ENCODE measurements around the gene ERBB4.
"Not testable (repeated sequence)": the region's sequence is repeated elsewhere in the genome, so short reads cannot be mapped to it uniquely, and the experiment has no call there.

ERBB4 gene

DNA sequence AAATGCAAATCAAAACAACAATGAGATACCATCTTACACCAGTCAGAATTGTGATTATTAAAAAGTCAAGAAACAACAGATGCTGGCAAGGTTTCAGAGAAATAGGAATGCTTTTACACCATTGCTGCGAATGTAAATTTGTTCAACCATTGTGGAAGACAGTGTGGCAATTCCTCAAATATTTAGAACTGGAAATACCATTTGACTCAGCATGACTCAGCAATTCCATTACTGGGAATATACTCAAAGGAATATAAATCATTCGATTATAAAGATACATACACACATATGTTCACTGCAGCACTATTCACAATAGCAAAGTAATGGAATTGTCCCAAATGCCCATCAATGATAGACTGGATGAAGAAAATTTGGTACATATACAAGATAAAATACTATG is 516.7 kb downstream of the ERBB4 start:
- TF ChIP-seq, protein P1, sequence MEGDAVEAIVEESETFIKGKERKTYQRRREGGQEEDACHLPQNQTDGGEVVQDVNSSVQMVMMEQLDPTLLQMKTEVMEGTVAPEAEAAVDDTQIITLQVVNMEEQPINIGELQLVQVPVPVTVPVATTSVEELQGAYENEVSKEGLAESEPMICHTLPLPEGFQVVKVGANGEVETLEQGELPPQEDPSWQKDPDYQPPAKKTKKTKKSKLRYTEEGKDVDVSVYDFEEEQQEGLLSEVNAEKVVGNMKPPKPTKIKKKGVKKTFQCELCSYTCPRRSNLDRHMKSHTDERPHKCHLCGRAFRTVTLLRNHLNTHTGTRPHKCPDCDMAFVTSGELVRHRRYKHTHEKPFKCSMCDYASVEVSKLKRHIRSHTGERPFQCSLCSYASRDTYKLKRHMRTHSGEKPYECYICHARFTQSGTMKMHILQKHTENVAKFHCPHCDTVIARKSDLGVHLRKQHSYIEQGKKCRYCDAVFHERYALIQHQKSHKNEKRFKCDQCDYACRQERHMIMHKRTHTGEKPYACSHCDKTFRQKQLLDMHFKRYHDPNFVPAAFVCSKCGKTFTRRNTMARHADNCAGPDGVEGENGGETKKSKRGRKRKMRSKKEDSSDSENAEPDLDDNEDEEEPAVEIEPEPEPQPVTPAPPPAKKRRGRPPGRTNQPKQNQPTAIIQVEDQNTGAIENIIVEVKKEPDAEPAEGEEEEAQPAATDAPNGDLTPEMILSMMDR (IDR thresholded peaks at IDR 0.05; ENCODE audit: low read depth, low read length), result no peak
- DNase-seq, result no peak
- H3K27ac ChIP-seq, result no peak overlapping the region

GRCh38 chr2:212015588-212015987 is 523.0 kb downstream of the ERBB4 start:
- no peak for DNase-seq
- Histone ChIP-seq H3K27ac (no peak overlapping the region), H3K36me3 (no peaks in the 10 kb centered on the region), H3K9me3 (ENCODE audit: severe bottlenecking) (no peaks in the 10 kb centered on the region), H3K4me3 (ENCODE audit: low read depth, low read length) (no peak overlapping the region), H3K27me3 (ENCODE audit: insufficient read depth, low read depth, severe bottlenecking) (no peaks in the 10 kb centered on the region)
- TF ChIP-seq, protein P1 (IDR thresholded peaks at IDR 0.05; ENCODE audit: low read depth, low read length), result no peak

More for the DNA sequence above, 516.7 kb downstream of the ERBB4 start:
- Histone ChIP-seq H3K27me3 (ENCODE audit: insufficient read depth, low read depth, severe bottlenecking) (no peaks in the 10 kb centered on the region), H3K9me3 (ENCODE audit: severe bottlenecking) (no peaks in the 10 kb centered on the region), H3K36me3 (no peaks in the 10 kb centered on the region), H3K4me3 (ENCODE audit: low read depth, low read length) (no peak overlapping the region)

DNA sequence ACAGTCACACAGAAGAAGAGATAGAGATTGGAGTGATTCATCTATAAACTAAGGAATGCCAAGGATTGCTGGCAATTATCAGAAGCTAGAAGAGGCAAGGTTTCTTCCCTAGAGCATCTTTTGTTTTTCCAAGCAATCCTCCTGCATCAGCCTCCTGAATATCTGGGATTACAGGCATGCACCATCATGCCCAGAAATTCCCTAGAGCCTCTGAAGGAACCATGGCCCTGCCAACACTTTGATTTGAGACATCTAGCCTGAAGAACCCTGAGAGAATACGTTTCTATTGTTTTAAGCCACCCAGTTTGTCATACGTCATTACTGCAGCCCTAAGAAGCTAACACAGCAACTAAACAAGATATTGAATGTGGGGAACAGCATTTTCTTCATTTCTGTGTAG is 525.0 kb downstream of the ERBB4 start:
- TF ChIP-seq, protein P1 (IDR thresholded peaks at IDR 0.05; ENCODE audit: low read depth, low read length), result no peak
- no peaks in the 10 kb centered on the region for H3K36me3 ChIP-seq
- DNase-seq, result no peak
- no peak overlapping the region for H3K4me3 ChIP-seq (ENCODE audit: low read depth, low read length)
- H3K27ac ChIP-seq, result no peak overlapping the region
- H3K27me3 ChIP-seq (ENCODE audit: insufficient read depth, low read depth, severe bottlenecking), result no peaks in the 10 kb centered on the region
- no peaks in the 10 kb centered on the region for H3K9me3 ChIP-seq (ENCODE audit: severe bottlenecking)

DNA sequence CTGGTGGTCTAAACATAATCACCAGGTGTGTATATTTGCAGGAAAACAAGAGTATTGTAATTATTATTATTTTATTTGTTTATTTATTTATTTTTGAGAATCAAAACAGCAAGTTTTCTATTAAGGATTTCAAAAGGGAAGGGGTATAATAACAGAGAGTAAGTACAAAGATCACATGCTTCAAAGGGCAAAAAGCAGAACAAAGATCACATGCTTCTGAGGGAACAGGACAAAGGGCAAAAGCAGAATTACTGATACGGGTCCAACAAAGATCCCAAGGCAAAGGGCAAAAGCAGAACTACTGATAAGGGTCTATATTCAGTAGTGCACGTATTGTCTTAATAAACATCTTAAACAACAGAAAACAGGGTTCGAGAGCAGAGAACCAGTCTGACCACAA is 528.3 kb downstream of the ERBB4 start:
- not testable (repeated sequence) for H3K4me3 ChIP-seq (ENCODE audit: low read depth, low read length); H3K9me3 ChIP-seq (ENCODE audit: severe bottlenecking); H3K36me3 ChIP-seq; DNase-seq; H3K27ac ChIP-seq; H3K27me3 ChIP-seq (ENCODE audit: insufficient read depth, low read depth, severe bottlenecking)

- no peak for DNase-seq
- Histone ChIP-seq H3K27ac (no peak overlapping the region), H3K27me3 (ENCODE audit: insufficient read depth, low read depth, severe bottlenecking) (no peaks in the 10 kb centered on the region), H3K9me3 (ENCODE audit: severe bottlenecking) (no peaks in the 10 kb centered on the region), H3K36me3 (no peaks in the 10 kb centered on the region), H3K4me3 (ENCODE audit: low read depth, low read length) (no peak overlapping the region)
- TF ChIP-seq, protein P1 (IDR thresholded peaks at IDR 0.05; ENCODE audit: low read depth, low read length), result no peak
Observed at GRCh38 chr2:212007972-212008371, 530.6 kb downstream of the ERBB4 start.

DNA sequence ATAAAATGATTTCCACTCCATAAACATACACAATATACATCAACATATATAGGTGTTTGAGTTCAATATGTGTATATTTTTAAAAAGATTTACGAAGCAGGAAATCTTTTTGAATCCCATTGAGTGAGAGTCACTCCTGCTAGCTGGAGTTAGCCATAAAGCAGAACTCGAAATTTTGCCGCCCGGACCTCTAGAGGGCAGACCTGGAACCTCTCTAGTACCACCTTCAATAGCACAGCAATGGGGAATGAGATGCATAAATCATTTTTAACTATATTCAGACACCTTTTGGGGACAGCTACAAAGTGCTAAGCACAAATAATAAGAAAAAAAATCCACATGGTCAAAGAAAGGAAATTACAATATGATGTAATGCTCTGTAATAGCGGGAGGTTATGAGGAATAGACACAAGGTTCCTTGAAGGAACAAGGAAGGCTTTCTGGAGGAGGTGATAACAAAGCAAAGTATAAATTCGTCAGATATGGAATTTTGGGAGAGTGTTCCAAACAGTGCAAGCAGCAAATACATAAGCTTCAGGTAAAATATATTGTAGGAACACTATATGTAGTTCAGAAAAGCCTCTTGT is 533.4 kb downstream of the ERBB4 start:
- no peak overlapping the region for H3K4me3 ChIP-seq (ENCODE audit: low read depth, low read length)
- DNase-seq, result peak; percentile 60
- H3K36me3 ChIP-seq, result no peaks in the 10 kb centered on the region
- TF ChIP-seq, protein P1 (IDR thresholded peaks at IDR 0.05; ENCODE audit: low read depth, low read length), result peak; percentile 49
- H3K9me3 ChIP-seq (ENCODE audit: severe bottlenecking), result no peaks in the 10 kb centered on the region
- no peak overlapping the region for H3K27ac ChIP-seq
- no peaks in the 10 kb centered on the region for H3K27me3 ChIP-seq (ENCODE audit: insufficient read depth, low read depth, severe bottlenecking)
